GM18861 (cell line): ENCODE measurements around the gene OXCT1.
"Not testable (repeated sequence)": the region's sequence is repeated elsewhere in the genome, so short reads cannot be mapped to it uniquely, and the experiment has no call there.

Source experiments
- ATAC-seq: cut with Tn5 transposase; IDR thresholded peaks from one replicate; pipeline ENCODE4 v1.9.1; 2021; ENCODE audit not compliant: unreplicated experiment

Gene OXCT1

DNA sequence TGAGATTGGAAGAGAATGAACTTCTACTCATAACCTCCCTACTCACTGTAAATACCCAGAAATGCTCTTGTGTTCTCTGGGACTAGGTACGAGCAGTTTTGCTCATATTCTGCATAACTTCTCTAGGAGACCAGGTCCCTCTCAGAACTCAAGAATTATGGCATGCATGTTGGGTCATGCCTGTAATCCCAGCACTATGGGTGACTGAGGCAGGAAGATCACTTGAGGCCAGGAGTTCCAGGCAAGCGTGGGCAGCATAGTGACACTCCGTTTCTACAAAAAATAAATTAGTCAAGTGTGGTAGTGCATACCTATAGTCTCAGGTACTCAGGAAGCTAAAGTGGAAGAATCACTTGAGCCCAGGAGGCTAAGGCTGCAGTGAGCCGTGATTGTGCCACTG is 141.9 kb downstream of the OXCT1 start:
- ATAC-seq, result no peak

DNA sequence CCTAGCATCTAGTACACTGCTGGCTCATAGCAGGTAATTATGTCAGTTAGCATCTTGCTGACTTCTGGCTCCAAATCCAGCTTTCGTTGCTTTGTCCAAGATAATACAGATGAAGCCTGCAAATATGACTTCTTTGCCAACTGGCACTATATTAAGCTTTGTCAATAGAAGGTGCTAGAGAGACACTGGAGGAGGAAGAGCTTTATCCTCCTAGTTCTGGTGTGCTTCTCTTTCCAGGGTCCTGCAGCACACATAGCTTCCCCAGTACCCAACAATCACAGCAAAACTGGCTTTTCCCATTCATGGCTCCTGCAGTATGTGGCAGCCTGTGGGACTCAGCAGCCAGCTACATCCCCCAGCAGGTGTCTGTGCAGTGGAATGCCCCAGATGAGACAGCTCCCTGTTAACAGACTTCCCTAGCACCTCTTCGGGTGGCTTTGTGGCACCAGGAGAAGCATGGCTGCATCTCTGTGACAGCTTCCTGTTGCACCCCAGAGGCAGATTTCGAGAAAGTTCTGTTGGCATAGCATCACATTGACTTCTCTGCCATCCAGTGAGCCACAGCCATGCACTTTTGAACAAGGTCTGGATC is 147.8 kb downstream of the OXCT1 start:
- no peak for ATAC-seq

- no peak for ATAC-seq
Observed at GRCh38 chr5:41721516-41721915, 148.7 kb downstream of the OXCT1 start.

GRCh38 chr5:41716382-41716781 is 153.8 kb downstream of the OXCT1 start:
- no peak for ATAC-seq

DNA sequence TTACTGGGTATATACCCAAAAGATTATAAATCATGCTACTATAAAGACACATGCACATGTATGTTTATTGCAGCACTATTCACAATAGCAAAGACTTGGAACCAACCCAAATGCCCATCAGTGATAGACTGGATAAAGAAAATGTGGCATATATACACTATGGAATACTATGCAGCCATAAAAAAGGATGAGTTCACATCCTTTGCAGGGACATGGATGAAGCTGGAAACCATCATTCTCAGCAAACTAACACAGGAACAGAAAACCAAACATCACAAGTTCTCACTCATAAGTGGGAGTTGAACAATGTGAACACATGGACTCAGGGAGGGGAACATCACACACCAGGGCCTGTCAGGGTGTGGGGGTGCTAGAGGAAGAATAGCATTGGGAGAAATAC is 155.8 kb downstream of the OXCT1 start:
- not testable (repeated sequence) for ATAC-seq

DNA sequence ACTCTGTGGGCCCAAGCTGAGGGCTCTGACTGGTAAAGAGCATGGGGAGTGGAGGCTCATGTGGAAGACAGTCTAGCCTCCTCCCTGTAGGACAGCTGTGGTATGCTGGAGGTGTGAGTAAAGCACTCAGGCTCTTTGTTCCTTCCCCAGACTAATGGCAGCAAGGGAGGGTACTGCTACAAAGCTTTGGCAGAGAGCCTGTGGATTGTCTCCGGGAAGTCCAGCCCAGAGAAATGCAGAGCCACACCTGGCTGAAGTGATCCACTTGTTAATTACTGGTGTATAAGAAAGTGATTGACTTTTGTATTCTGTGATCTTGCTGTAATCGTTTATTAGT is 161.7 kb downstream of the OXCT1 start:
- no peak for ATAC-seq

DNA sequence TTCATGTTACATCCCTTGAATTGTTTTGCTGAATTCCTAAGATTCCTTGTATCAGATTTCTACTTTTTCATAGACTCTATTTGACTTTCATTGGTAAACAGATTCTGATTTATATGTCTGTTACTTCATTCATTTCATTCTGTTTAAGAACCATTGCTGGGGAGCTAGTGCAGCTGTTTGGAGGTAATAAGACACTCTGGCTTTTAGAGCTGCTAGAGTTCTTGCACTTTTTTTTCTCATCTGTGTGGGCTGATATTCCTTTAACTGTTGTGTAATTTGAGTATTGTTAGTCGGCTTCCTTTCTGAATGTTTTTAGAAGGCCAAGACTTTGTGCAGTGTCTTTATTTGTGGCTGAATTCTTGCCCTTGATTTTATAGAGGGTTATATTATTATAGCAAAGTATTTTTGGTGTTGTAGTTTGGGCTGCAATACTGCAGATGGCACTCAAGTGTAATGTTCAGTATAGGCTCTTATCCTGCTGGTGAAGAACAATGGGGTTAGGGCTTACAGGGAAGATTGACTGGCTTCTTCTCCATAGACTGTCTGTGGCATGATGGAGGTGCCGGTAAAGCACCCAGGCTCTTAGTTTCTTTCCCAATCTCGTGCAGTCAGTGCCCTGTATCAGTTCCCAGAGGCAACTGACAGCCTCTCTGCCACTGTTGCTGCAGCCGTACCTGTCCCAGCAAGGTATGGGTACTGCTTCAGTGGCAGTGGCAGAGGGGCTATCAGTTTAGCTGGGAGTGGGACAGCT is 162.2 kb downstream of the OXCT1 start:
- ATAC-seq, result peak; percentile 76

DNA sequence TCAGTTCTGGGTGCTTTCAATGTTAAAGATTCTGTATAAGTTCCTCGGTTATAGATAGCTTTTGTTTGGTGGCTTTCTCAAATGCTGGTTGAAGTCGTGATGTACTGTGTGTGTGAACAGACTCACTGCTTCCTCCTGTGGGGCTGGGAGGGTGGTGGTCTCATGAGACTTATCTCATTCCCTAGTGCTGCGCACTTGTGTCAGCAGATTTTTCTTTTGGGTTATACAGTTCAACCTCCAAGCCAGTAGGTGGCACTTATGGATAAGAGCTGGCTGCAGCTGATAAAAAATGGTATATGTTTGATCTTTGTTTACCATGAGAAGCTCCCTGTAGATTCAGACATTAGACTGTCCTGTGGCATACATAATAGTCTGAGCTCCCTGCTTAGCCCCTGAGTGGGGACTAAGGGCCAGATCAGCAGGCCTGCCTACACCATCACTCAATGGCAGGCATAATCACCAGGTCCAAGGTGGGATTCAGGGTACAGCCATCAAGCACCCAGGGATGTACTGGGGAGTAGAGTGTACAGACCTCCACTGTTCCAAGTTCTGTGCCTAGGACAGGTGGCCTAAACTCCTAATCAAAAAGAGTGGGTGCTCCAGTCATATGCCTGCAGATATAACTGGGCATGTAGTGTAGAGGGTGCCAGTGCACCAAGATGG is 174.2 kb downstream of the OXCT1 start:
- peak; percentile 77 for ATAC-seq

DNA sequence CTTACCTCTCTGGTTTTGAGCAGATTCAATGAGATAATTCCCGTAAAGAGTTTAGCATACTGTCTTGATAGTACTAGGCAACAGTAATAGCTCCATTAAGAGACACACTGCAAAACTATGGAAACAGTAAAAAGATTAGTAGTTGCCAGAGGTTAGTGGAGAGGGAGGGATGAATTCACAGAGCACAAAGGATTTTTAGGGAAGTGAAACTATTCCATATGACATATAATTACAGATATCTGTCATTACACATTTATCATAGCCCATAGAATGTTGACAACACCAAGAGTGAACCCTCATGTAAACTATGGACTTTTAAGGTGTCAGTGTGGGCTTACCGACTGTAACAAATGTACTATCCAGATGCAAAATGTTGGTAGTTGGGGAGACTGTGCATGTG is 183.5 kb downstream of the OXCT1 start:
- no peak for ATAC-seq

DNA sequence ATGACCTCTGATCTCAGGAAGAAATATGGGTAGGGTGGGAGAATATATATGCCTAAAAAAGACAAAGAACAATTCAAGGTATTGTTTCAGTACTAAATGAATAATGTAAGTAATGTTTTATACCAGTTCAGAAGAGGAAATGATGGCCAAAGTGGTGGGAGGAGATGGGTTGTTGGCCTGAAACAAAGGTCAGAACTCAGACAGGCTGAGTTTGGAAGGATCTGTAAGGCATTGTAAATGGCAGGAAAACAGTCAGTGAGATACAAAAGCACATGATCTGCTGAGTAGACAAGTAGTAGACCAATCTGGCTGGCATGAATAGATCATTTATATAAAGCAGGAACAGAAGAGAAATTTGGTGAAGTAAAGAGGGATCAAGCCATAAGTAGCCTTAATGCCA is 184.0 kb downstream of the OXCT1 start:
- ATAC-seq, result no peak

DNA sequence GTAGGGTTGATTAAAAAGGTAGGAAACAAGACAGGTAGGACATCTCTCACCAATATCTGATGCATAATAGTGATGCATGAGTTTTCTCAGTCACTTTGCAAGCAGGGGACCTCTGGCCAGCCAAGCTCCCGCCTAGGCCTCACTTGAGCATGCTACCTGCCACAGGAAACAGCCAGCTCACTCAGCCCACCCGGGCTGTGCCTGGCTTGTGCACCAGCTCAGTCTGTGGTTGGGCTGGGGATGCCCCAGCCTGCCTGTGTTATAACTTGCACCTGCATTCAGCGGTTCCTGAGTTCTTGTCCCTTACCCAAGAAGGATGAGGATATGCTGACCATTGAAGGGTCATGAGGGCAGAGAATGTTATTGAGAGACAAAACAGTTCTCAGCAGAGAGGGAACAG is 187.0 kb downstream of the OXCT1 start:
- ATAC-seq, result peak; percentile 71

- ATAC-seq, result no peak
Observed at GRCh38 chr5:41682641-41683040, 187.6 kb downstream of the OXCT1 start.

- no peak for ATAC-seq
Observed at GRCh38 chr5:41681840-41682239, 188.4 kb downstream of the OXCT1 start.
